DND-41 (cell line): ENCODE measurements around the gene ZMIZ1.

ENCODE experiments used
- ATAC-seq: fragments of 200-7000 bp; cut with Tn5 transposase; 3 replicates; pipeline ENCODE4 v1.9.1; 2021; ENCODE audit warnings: low read depth; ENCODE audit not compliant: insufficient read depth
- DNase-seq: peaks from one replicate; pipeline ENCODE4 v3.0.0-alpha.2; 2020
- H2AFZ ChIP-seq: 2 replicates; pipeline ENCODE4 v1.6.0; 2012; ENCODE audit warnings: low read depth, low read length
- H3K27ac ChIP-seq: 2 replicates; pipeline ENCODE4 v1.5.1; 2012; ENCODE audit warnings: low read length, inconsistent platforms
- H3K27me3 ChIP-seq: fragments of 200-600 bp; sonication (generic); 2 replicates; pipeline ENCODE4 v1.6.0; 2012; ENCODE audit warnings: low read length, mild to moderate bottlenecking, inconsistent platforms; ENCODE audit not compliant: insufficient read depth, poor library complexity
- H3K36me3 ChIP-seq: 2 replicates; pipeline ENCODE4 v1.5.1; 2012; ENCODE audit warnings: low read length, inconsistent platforms; ENCODE audit not compliant: insufficient read depth
- H3K4me1 ChIP-seq: 2 replicates; pipeline ENCODE4 v1.5.1; 2012; ENCODE audit warnings: mild to moderate bottlenecking, low read length; ENCODE audit not compliant: insufficient read depth
- H3K4me2 ChIP-seq: 2 replicates; pipeline ENCODE4 v1.6.0; 2012; ENCODE audit warnings: mild to moderate bottlenecking, moderate library complexity, low read length, inconsistent platforms; ENCODE audit not compliant: insufficient read depth
- H3K4me3 ChIP-seq, 2 experiments: fragments of 200-600 bp in 1 of 2; shearing (Covaris generic) in 1 of 2; 2 replicates each; pipeline ENCODE4 v1.5.1; 2012 to 2016; ENCODE audit warnings: inconsistent platforms in 2 of 2, low read length in 2 of 2, mild to moderate bottlenecking in 2 of 2, low read depth in 1 of 2, moderate library complexity in 1 of 2
- H3K79me2 ChIP-seq: 2 replicates; pipeline ENCODE4 v1.6.0; 2012; ENCODE audit warnings: low read length, inconsistent platforms; ENCODE audit not compliant: insufficient read depth
- H3K9ac ChIP-seq: 2 replicates; pipeline ENCODE4 v1.6.0; 2012; ENCODE audit warnings: low read depth, mild to moderate bottlenecking, inconsistent platforms, low read length, moderate library complexity
- H3K9me3 ChIP-seq: 2 replicates; pipeline ENCODE4 v1.5.1; 2012; ENCODE audit warnings: low read length, moderate library complexity, mild to moderate bottlenecking, inconsistent platforms; ENCODE audit not compliant: insufficient read depth, severe bottlenecking
- H4K20me1 ChIP-seq: 2 replicates; pipeline ENCODE4 v1.6.0; 2012; ENCODE audit warnings: low read length; ENCODE audit not compliant: insufficient read depth
- CTCF ChIP-seq: IDR thresholded peaks from 2 replicates; pipeline ENCODE4 v1.5.1; 2012; ENCODE audit warnings: borderline replicate concordance, low read length, moderate library complexity, mild to moderate bottlenecking; ENCODE audit not compliant: poor library complexity, severe bottlenecking; ENCODE audit errors: extremely low read depth
- EZH2 ChIP-seq: IDR thresholded peaks from 3 replicates; pipeline ENCODE4 v1.6.1; 2012; ENCODE audit warnings: borderline replicate concordance, low read depth, mild to moderate bottlenecking, moderate library complexity, low read length, inconsistent platforms; ENCODE audit not compliant: severe bottlenecking

Gene ZMIZ1

GRCh38 chr10:79328147-79328701 is 259.5 kb downstream of the ZMIZ1 start:
- Histone ChIP-seq H3K4me3 (no peak overlapping the region), H3K36me3 (no peaks in the 10 kb centered on the region), H3K79me2 (no peaks in the 10 kb centered on the region), H3K27ac (no peak overlapping the region), H3K4me1 (peaks cover 15% of the 10 kb centered on the region), H3K27me3 (peaks cover 13% of the 10 kb centered on the region), H4K20me1 (peaks cover 47% of the 10 kb centered on the region), H3K9ac (no peak overlapping the region), H2AFZ (no peak overlapping the region), H3K9me3 (no peaks in the 10 kb centered on the region), H3K4me2 (no peak overlapping the region)
- DNase-seq (no peak), ATAC-seq (no peak)
- TF ChIP-seq EZH2 (no peak), CTCF (no peak)

- DNase-seq = no peak
Observed at GRCh38 chr10:79328737-79329504, 260.2 kb downstream of the ZMIZ1 start.

GRCh38 chr10:79329529-79329928 is 260.8 kb downstream of the ZMIZ1 start:
- Histone ChIP-seq H3K79me2 (no peaks in the 10 kb centered on the region), H4K20me1 (peaks cover 35% of the 10 kb centered on the region), H3K9me3 (no peaks in the 10 kb centered on the region), H3K4me3 (no peak overlapping the region), H2AFZ (no peak overlapping the region), H3K4me2 (no peak overlapping the region), H3K27ac (no peak overlapping the region), H3K36me3 (no peaks in the 10 kb centered on the region), H3K4me1 (peaks cover 7% of the 10 kb centered on the region; the same call in 1 of the 2 replicates), H3K27me3 (peaks cover 13% of the 10 kb centered on the region), H3K9ac (no peak overlapping the region)
- ATAC-seq = no peak
- no peak for TF ChIP-seq EZH2
- TF ChIP-seq CTCF = no peak
- DNase-seq = no peak

More at GRCh38 chr10:79328737-79329504, 260.2 kb downstream of the ZMIZ1 start:
- Histone ChIP-seq H3K4me2 (no peak overlapping the region), H3K27ac (no peak overlapping the region), H3K79me2 (no peaks in the 10 kb centered on the region), H3K4me3 (no peak overlapping the region), H2AFZ (no peak overlapping the region), H3K4me1 (peaks cover 9% of the 10 kb centered on the region), H4K20me1 (peaks cover 41% of the 10 kb centered on the region), H3K27me3 (peaks cover 13% of the 10 kb centered on the region), H3K9me3 (no peaks in the 10 kb centered on the region), H3K36me3 (no peaks in the 10 kb centered on the region), H3K9ac (no peak overlapping the region)
- TF ChIP-seq EZH2 (no peak), CTCF (no peak)
- no peak for ATAC-seq
